OCI-LY7 (cell line): ENCODE data around the gene SLC26A11. TPM values are rescaled to one million over a fixed set of nuclear protein-coding genes. Genes with fewer than 3 reads are reported as not detected.

Source experiments
- BruUV-seq: library from RNA; stranded (reverse); fragments of 400-500 nt; replicated peaks from 2 replicates; lab custom pipeline; 2021; lab: Mats Ljungman, UMichigan
- CTCF ChIA-PET: fragments of 300-600 bp; sonication (Branson Sonifier 250); formaldehyde crosslinking; loops from one replicate; lab custom pipeline; 2022; ENCODE audit warnings: antibody characterized with exemption; ENCODE audit not compliant: unreplicated experiment; lab: Charles Lee
- POLR2A ChIA-PET: fragments of 300-600 bp; sonication (Branson Sonifier 250); formaldehyde crosslinking; loops from one replicate; lab custom pipeline; 2022; ENCODE audit warnings: antibody characterized with exemption; lab: Charles Lee
- DNase-seq: peaks from one replicate; pipeline ENCODE4 v3.0.0-alpha.2; 2015; ENCODE audit warnings: low spot score
- H2AFZ ChIP-seq: fragments of 200-600 bp; sonication (generic), shearing (Covaris generic); 2 replicates; pipeline ENCODE4 v1.6.1; 2014; ENCODE audit warnings: mild to moderate bottlenecking, antibody characterized with exemption, low read length, moderate library complexity
- H3K27ac ChIP-seq: fragments of 200-600 bp; sonication (generic); 2 replicates; pipeline ENCODE4 v1.5.1; 2014; ENCODE audit warnings: mixed run types, low read depth, mild to moderate bottlenecking, moderate library complexity, low read length, inconsistent platforms; ENCODE audit not compliant: poor library complexity, severe bottlenecking
- H3K36me3 ChIP-seq: fragments of 200-600 bp; sonication (generic); 2 replicates; pipeline ENCODE4 v1.6.1; 2014; ENCODE audit warnings: mild to moderate bottlenecking, antibody characterized with exemption, low read length, moderate library complexity, mixed read lengths; ENCODE audit not compliant: insufficient read depth
- H3K4me1 ChIP-seq: fragments of 200-600 bp; sonication (generic); 2 replicates; pipeline ENCODE4 v1.5.1; 2014; ENCODE audit warnings: mild to moderate bottlenecking, low read length; ENCODE audit not compliant: insufficient read depth, poor library complexity, severe bottlenecking
- H3K4me2 ChIP-seq: fragments of 200-600 bp; sonication (generic); 2 replicates; pipeline ENCODE4 v1.6.1; 2014; ENCODE audit warnings: mild to moderate bottlenecking, low read length
- H3K4me3 ChIP-seq: fragments of 200-600 bp; sonication (generic); 2 replicates; pipeline ENCODE4 v1.5.1; 2014; ENCODE audit warnings: mild to moderate bottlenecking, low read depth, low read length; ENCODE audit not compliant: poor library complexity, severe bottlenecking
- H3K79me2 ChIP-seq: fragments of 200-600 bp; sonication (generic); 2 replicates; pipeline ENCODE4 v1.6.1; 2016; ENCODE audit warnings: low read depth, mild to moderate bottlenecking, low read length, moderate library complexity, mixed read lengths; ENCODE audit not compliant: insufficient read depth
- H3K9me2 ChIP-seq: fragments of 200-600 bp; sonication (generic); 2 replicates; pipeline ENCODE4 v1.6.1; 2016; ENCODE audit warnings: mild to moderate bottlenecking, low read length, mixed read lengths; ENCODE audit not compliant: insufficient read depth
- H3K9me3 ChIP-seq: fragments of 200-600 bp; sonication (generic); 2 replicates; pipeline ENCODE4 v1.6.1; 2014; ENCODE audit warnings: mild to moderate bottlenecking, mixed run types, low read length, mixed read lengths
- H4K20me1 ChIP-seq: fragments of 200-600 bp; sonication (generic); 2 replicates; pipeline ENCODE4 v1.6.1; 2014; ENCODE audit warnings: mild to moderate bottlenecking, antibody characterized with exemption, low read length, moderate library complexity, mixed read lengths; ENCODE audit not compliant: insufficient read depth
- CTCF ChIP-seq: fragments of 200-600 bp; sonication (generic); conservative IDR thresholded peaks from 2 replicates; pipeline ENCODE4 v1.5.1; 2014; ENCODE audit warnings: mild to moderate bottlenecking, antibody characterized with exemption, low read length, moderate library complexity, mixed read lengths
- EZH2phosphoT487 ChIP-seq: fragments of 200-600 bp; sonication (generic); IDR thresholded peaks from 2 replicates; pipeline ENCODE4 v1.6.1; 2018; ENCODE audit warnings: low read depth, borderline replicate concordance, mild to moderate bottlenecking, mixed run types, antibody characterized with exemption, low read length, moderate library complexity, mixed read lengths
- intact Hi-C: fragments of 100-400 bp; cut with micrococcal nuclease; formaldehyde crosslinking; loops from one replicate; pipeline ENCODE4 v1.10.0; 2022; ENCODE audit not compliant: unreplicated experiment
- total RNA-seq, 2 experiments: library from RNA; depleted of rRNA in 1 of 2; stranded (reverse); fragments of >200 nt in 1 of 2; shearing (Covaris generic) in 1 of 2; gene quantifications; 2 replicates each; pipeline ENCODE4 v1.2.3, GENCODE V29; 2014 to 2022

The SLC26A11 gene
- total RNA-seq, 2 experiments from 2014 or later: 3.5 to 4.1 TPM

- H2AFZ ChIP-seq: no peak overlapping the region
- intact Hi-C loops: no loop called here
Measured at GRCh38 chr17:80294210-80294609, 74.0 kb downstream of the SLC26A11 start.

GRCh38 chr17:80294653-80295052 is 74.4 kb downstream of the SLC26A11 start:
- Histone ChIP-seq H3K79me2 (no peaks in the 10 kb centered on the region), H3K36me3 (peaks cover 6% of the 10 kb centered on the region), H3K4me2 (no peak overlapping the region), H3K9me2 (no peaks in the 10 kb centered on the region), H3K4me3 (no peak overlapping the region), H2AFZ (no peak overlapping the region), H3K27ac (no peak overlapping the region), H3K9me3 (no peaks in the 10 kb centered on the region), H3K4me1 (no peaks in the 10 kb centered on the region), H4K20me1 (no peaks in the 10 kb centered on the region)
- DNase-seq: no peak
- no TSS peak for BruUV-seq
- TF ChIP-seq EZH2phosphoT487 (no peak), CTCF (no peak)
- POLR2A ChIA-PET: no interaction called here
- CTCF ChIA-PET: no interaction called here
- intact Hi-C loops: no loop called here

More at GRCh38 chr17:80294210-80294609, 74.0 kb downstream of the SLC26A11 start:
- Histone ChIP-seq H3K27ac (no peak overlapping the region), H3K9me3 (no peaks in the 10 kb centered on the region), H4K20me1 (no peaks in the 10 kb centered on the region), H3K9me2 (no peaks in the 10 kb centered on the region), H3K4me2 (no peak overlapping the region), H3K4me3 (no peak overlapping the region), H3K79me2 (no peaks in the 10 kb centered on the region), H3K4me1 (no peaks in the 10 kb centered on the region), H3K36me3 (peaks cover 4% of the 10 kb centered on the region; the same call in 1 of the 2 replicates)
- no peak for TF ChIP-seq CTCF
- TF ChIP-seq EZH2phosphoT487: no peak
- no TSS peak for BruUV-seq
- ChIA-PET POLR2A (no interaction called here), CTCF (no interaction called here)
- DNase-seq: no peak

- H3K79me2 ChIP-seq: no peaks in the 10 kb centered on the region
- no peak overlapping the region for H3K4me2 ChIP-seq
- no peaks in the 10 kb centered on the region for H4K20me1 ChIP-seq
- ChIA-PET POLR2A (no interaction called here), CTCF (no interaction called here)
- intact Hi-C loops: no loop called here
- no peaks in the 10 kb centered on the region for H3K9me2 ChIP-seq
- no peaks in the 10 kb centered on the region for H3K9me3 ChIP-seq
- no TSS peak for BruUV-seq
- no peak for TF ChIP-seq CTCF
- TF ChIP-seq EZH2phosphoT487: no peak
- no peak overlapping the region for H3K4me3 ChIP-seq
- no peak for DNase-seq
- no peak overlapping the region for H3K27ac ChIP-seq
- H3K36me3 ChIP-seq: peaks cover 11% of the 10 kb centered on the region
- H3K4me1 ChIP-seq: no peaks in the 10 kb centered on the region
- no peak overlapping the region for H2AFZ ChIP-seq
Measured at GRCh38 chr17:80295146-80295545, 74.9 kb downstream of the SLC26A11 start.
